Osteocyte (in vitro differentiated cells): ENCODE measurements around the gene CR1. TPM values are rescaled to one million over a fixed set of nuclear protein-coding genes. Genes with fewer than 3 reads are reported as not detected.
"Not testable (repeated sequence)": the region's sequence is repeated elsewhere in the genome, so short reads cannot be mapped to it uniquely, and the experiment has no call there.

Experiments
- DNase-seq: peaks from one replicate; pipeline ENCODE4 v3.0.0; 2021; ENCODE audit warnings: mixed read lengths; ENCODE audit not compliant: unreplicated experiment; ENCODE audit errors: extremely low spot score
- H3K27ac Mint-ChIP-seq: one replicate; pipeline ENCODE4 v1.8.0; 2021; ENCODE audit warnings: mild to moderate bottlenecking, mixed read lengths; ENCODE audit not compliant: unreplicated experiment
- H3K27me3 Mint-ChIP-seq: one replicate; pipeline ENCODE4 v1.8.0; 2021; ENCODE audit warnings: mixed read lengths; ENCODE audit not compliant: unreplicated experiment
- H3K36me3 Mint-ChIP-seq: one replicate; pipeline ENCODE4 v1.8.0; 2021; ENCODE audit warnings: mixed read lengths; ENCODE audit not compliant: unreplicated experiment
- H3K4me1 Mint-ChIP-seq: one replicate; pipeline ENCODE4 v1.8.0; 2021; ENCODE audit warnings: mixed read lengths; ENCODE audit not compliant: unreplicated experiment
- H3K4me3 Mint-ChIP-seq: one replicate; pipeline ENCODE4 v1.8.0; 2021; ENCODE audit warnings: mild to moderate bottlenecking, moderate library complexity, mixed read lengths; ENCODE audit not compliant: unreplicated experiment
- H3K9me3 Mint-ChIP-seq: one replicate; pipeline ENCODE4 v1.8.0; 2021; ENCODE audit warnings: mixed read lengths; ENCODE audit not compliant: unreplicated experiment
- CTCF ChIP-seq: fragments of 200-600 bp; sonication (generic); IDR thresholded peaks from 2 replicates; pipeline ENCODE4 v1.5.0; 2021; ENCODE audit warnings: antibody characterized with exemption, mild to moderate bottlenecking, moderate library complexity
- total RNA-seq: library from RNA; stranded (reverse); gene quantifications from 2 replicates; pipeline ENCODE4 v1.2.1, GENCODE V29; 2021

Gene CR1
- total RNA-seq, 1 donor from 2014 or later, result not detected

- Mint-ChIP-seq H3K4me1 (no peaks in the 10 kb centered on the region), H3K36me3 (no peaks in the 10 kb centered on the region), H3K4me3 (no peak overlapping the region), H3K9me3 (no peaks in the 10 kb centered on the region), H3K27me3 (peaks cover 9% of the 10 kb centered on the region), H3K27ac (no peak overlapping the region)
- no peak for DNase-seq
- TF ChIP-seq CTCF, result no peak
Observed at GRCh38 chr1:207514890-207515289, 18.9 kb downstream of the CR1 start.

GRCh38 chr1:207516729-207517128, 20.8 kb downstream of the CR1 start:
- Mint-ChIP-seq H3K27me3 (peaks cover 9% of the 10 kb centered on the region), H3K4me3 (no peak overlapping the region), H3K36me3 (no peaks in the 10 kb centered on the region), H3K9me3 (no peaks in the 10 kb centered on the region), H3K27ac (no peak overlapping the region), H3K4me1 (no peaks in the 10 kb centered on the region)
- no peak for TF ChIP-seq CTCF
- no peak for DNase-seq

- no peak for DNase-seq
- H3K27me3 Mint-ChIP-seq, result peaks cover 9% of the 10 kb centered on the region
- no peaks in the 10 kb centered on the region for H3K4me1 Mint-ChIP-seq
- no peaks in the 10 kb centered on the region for H3K36me3 Mint-ChIP-seq
- TF ChIP-seq CTCF, result no peak
- no peak overlapping the region for H3K4me3 Mint-ChIP-seq
- no peaks in the 10 kb centered on the region for H3K9me3 Mint-ChIP-seq
- no peak overlapping the region for H3K27ac Mint-ChIP-seq
Observed at GRCh38 chr1:207518608-207519236, 22.8 kb downstream of the CR1 start.

GRCh38 chr1:207519505-207520399, 23.8 kb downstream of the CR1 start:
- Mint-ChIP-seq H3K4me1 (no peaks in the 10 kb centered on the region), H3K36me3 (no peaks in the 10 kb centered on the region), H3K4me3 (no peak overlapping the region), H3K27me3 (peaks cover 9% of the 10 kb centered on the region), H3K27ac (no peak overlapping the region), H3K9me3 (no peaks in the 10 kb centered on the region)
- no peak for TF ChIP-seq CTCF
- no peak for DNase-seq

GRCh38 chr1:207520400-207521345, 24.7 kb downstream of the CR1 start:
- not testable (repeated sequence) for H3K4me3 Mint-ChIP-seq, H3K27me3 Mint-ChIP-seq, H3K9me3 Mint-ChIP-seq, H3K4me1 Mint-ChIP-seq, DNase-seq, H3K36me3 Mint-ChIP-seq, H3K27ac Mint-ChIP-seq

- H3K4me1 Mint-ChIP-seq, H3K27me3 Mint-ChIP-seq, H3K36me3 Mint-ChIP-seq, H3K9me3 Mint-ChIP-seq, H3K4me3 Mint-ChIP-seq, DNase-seq, H3K27ac Mint-ChIP-seq: not testable (repeated sequence)
Observed at GRCh38 chr1:207525239-207525638, 29.3 kb downstream of the CR1 start.

GRCh38 chr1:207528401-207528800, 32.4 kb downstream of the CR1 start:
- H3K27me3 Mint-ChIP-seq, H3K4me1 Mint-ChIP-seq, H3K27ac Mint-ChIP-seq, DNase-seq, H3K36me3 Mint-ChIP-seq, H3K4me3 Mint-ChIP-seq, H3K9me3 Mint-ChIP-seq: not testable (repeated sequence)

GRCh38 chr1:207536263-207536662, 40.3 kb downstream of the CR1 start:
- H3K27me3 Mint-ChIP-seq, H3K27ac Mint-ChIP-seq, H3K9me3 Mint-ChIP-seq, H3K4me3 Mint-ChIP-seq, H3K4me1 Mint-ChIP-seq, DNase-seq, H3K36me3 Mint-ChIP-seq: not testable (repeated sequence)
